Measurements from ENCODE around the gene PDGFB.

DNA sequence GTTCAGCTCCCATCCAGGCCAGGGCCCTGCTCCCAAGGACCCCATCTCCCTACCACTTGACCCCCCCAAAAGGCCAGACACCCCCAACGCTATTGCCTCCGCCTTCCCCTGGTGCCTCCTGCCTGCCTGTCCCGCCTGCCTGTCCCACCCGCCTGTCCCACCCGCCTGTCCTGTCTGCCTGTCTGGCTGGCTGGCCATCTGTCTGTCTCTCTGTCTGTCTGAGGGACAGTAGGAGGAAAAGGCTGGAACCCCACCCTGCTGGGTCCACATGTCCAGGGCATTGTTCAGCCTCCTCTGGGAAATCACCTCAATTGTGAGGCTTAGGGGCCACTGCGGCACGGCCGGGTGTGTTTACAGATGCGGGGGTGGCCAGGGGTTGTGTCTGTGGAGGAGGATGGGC is 67.0 kb downstream of the PDGFB start:
- TF ChIP-seq, protein P1, sequence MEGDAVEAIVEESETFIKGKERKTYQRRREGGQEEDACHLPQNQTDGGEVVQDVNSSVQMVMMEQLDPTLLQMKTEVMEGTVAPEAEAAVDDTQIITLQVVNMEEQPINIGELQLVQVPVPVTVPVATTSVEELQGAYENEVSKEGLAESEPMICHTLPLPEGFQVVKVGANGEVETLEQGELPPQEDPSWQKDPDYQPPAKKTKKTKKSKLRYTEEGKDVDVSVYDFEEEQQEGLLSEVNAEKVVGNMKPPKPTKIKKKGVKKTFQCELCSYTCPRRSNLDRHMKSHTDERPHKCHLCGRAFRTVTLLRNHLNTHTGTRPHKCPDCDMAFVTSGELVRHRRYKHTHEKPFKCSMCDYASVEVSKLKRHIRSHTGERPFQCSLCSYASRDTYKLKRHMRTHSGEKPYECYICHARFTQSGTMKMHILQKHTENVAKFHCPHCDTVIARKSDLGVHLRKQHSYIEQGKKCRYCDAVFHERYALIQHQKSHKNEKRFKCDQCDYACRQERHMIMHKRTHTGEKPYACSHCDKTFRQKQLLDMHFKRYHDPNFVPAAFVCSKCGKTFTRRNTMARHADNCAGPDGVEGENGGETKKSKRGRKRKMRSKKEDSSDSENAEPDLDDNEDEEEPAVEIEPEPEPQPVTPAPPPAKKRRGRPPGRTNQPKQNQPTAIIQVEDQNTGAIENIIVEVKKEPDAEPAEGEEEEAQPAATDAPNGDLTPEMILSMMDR (conservative IDR thresholded peaks at IDR 0.05), result no peak
- no peak for TF ChIP-seq EZH2 (IDR thresholded peaks at IDR 0.05; ENCODE audit: low read depth)
